ENCODE measurements around the gene FCMR.
"Not testable (repeated sequence)": the region's sequence is repeated elsewhere in the genome, so short reads cannot be mapped to it uniquely, and the experiment has no call there.

FCMR gene

DNA sequence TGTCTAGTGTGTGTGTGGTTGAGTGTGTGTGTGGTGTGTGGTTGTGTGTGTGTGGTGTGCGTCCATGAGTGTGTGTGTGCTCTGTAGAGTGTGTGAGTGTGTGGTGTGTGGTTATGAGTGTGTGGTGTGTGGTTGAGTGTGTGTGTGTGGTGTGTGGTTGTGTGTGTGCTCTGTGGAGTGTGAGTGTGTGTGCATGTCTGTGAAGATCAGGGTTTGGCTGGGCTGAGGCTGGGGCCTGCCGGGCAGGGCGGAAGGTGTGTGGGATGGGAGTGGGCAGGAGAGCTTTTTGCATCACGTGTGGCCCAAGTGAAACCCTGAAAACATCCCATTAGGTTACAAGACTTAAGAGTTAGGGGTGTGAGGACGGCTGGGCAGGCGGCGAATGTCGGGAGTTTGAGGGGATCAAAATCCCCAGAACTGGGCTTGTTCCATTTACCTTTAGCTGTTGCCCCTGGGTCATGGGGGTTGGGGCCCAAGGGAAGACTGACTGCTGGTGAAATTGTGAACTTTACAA, 2.9 kb upstream of the FCMR start:
- peaks cover 85% of the 10 kb centered on the region for H3K27me3 ChIP-seq (ENCODE audit: insufficient read depth, low read depth, severe bottlenecking)
- no peak for DNase-seq
- TF ChIP-seq CTCF (IDR thresholded peaks at IDR 0.05; ENCODE audit: low read depth, low read length) = no peak
- H3K27ac ChIP-seq = no peak overlapping the region
- H3K36me3 ChIP-seq = no peaks in the 10 kb centered on the region
- peaks cover 9% of the 10 kb centered on the region for H3K9me3 ChIP-seq (ENCODE audit: severe bottlenecking)
- no peak overlapping the region for H3K4me3 ChIP-seq (ENCODE audit: low read depth, low read length)

DNA sequence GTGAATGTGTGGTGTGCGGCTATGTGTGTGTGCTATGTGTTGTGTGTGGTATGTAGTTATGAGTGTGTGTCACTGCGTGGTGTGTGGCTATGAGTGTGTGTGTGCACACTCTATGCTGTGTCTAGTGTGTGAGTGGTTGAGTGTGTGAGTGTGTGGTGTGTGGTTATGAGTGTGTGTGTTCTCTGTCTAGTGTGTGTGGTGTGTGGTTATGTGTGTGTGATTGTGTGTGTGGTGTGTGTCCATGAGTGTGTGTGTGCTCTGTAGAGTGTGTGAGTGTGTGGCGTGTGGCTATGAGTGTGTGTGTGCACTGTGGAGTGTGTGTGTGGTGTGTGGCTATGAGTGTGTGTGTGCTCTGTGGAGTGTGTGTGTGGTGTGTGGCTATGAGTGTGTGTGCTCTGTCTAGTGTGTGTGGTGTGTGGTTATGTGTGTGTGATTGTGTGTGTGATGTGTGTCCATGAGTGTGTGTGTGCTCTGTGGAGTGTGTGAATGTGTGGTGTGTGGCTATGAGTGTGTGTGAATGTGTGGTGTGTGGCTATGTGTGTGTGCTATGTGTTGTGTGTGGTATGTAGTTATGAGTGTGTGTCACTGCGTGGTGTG, 2.3 kb upstream of the FCMR start:
- not testable (repeated sequence) for DNase-seq; H3K27ac ChIP-seq; H3K4me3 ChIP-seq (ENCODE audit: low read depth, low read length); H3K9me3 ChIP-seq (ENCODE audit: severe bottlenecking); H3K36me3 ChIP-seq
- peaks cover 85% of the 10 kb centered on the region for H3K27me3 ChIP-seq (ENCODE audit: insufficient read depth, low read depth, severe bottlenecking)

GRCh38 chr1:206923009-206923960, 1.5 kb upstream of the FCMR start:
- DNase-seq = no peak
- TF ChIP-seq CTCF (IDR thresholded peaks at IDR 0.05; ENCODE audit: low read depth, low read length) = no peak
- no peak overlapping the region for H3K4me3 ChIP-seq (ENCODE audit: low read depth, low read length)
- H3K9me3 ChIP-seq (ENCODE audit: severe bottlenecking) = peaks cover 9% of the 10 kb centered on the region
- no peaks in the 10 kb centered on the region for H3K36me3 ChIP-seq
- H3K27ac ChIP-seq = no peak overlapping the region
- peaks cover 85% of the 10 kb centered on the region for H3K27me3 ChIP-seq (ENCODE audit: insufficient read depth, low read depth, severe bottlenecking)

GRCh38 chr1:206922524-206922923, 783 bp upstream of the FCMR start:
- Histone ChIP-seq H3K36me3 (no peaks in the 10 kb centered on the region), H3K9me3 (ENCODE audit: severe bottlenecking) (peaks cover 9% of the 10 kb centered on the region), H3K27me3 (ENCODE audit: insufficient read depth, low read depth, severe bottlenecking) (peaks cover 85% of the 10 kb centered on the region), H3K4me3 (ENCODE audit: low read depth, low read length) (no peak overlapping the region), H3K27ac (no peak overlapping the region)
- TF ChIP-seq CTCF (IDR thresholded peaks at IDR 0.05; ENCODE audit: low read depth, low read length) = no peak
- no peak for DNase-seq

DNA sequence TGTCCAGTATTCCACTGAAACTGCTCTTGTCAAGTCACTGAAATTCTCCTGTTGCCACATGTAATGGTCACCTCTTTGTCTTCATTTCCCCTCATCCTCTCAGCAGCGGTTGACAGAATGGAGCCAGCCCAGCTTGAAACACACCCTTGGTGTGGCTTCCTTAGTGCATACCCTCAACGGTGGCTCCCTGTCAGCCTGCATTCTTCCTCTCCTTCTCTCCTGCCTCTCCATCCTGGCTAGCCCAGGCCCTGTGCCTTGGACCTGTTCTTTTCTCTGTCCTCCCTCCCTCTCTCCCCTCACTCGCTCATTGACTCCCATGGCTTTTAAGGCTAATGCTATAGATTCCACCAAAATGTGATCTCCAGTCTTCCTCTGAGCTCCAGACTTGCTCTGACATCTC, 3.7 kb downstream of the FCMR start:
- no peaks in the 10 kb centered on the region for H3K36me3 ChIP-seq
- TF ChIP-seq CTCF (IDR thresholded peaks at IDR 0.05; ENCODE audit: low read depth, low read length) = no peak
- no peak for DNase-seq
- H3K4me3 ChIP-seq (ENCODE audit: low read depth, low read length) = no peak overlapping the region
- H3K27me3 ChIP-seq (ENCODE audit: insufficient read depth, low read depth, severe bottlenecking) = peaks cover 100% of the 10 kb centered on the region
- H3K9me3 ChIP-seq (ENCODE audit: severe bottlenecking) = peaks cover 9% of the 10 kb centered on the region
- no peak overlapping the region for H3K27ac ChIP-seq

GRCh38 chr1:206916000-206916709, 5.6 kb downstream of the FCMR start:
- no peak overlapping the region for H3K27ac ChIP-seq
- DNase-seq = no peak
- H3K4me3 ChIP-seq (ENCODE audit: low read depth, low read length) = no peak overlapping the region
- H3K27me3 ChIP-seq (ENCODE audit: insufficient read depth, low read depth, severe bottlenecking) = peaks cover 99% of the 10 kb centered on the region
- peaks cover 5% of the 10 kb centered on the region for H3K9me3 ChIP-seq (ENCODE audit: severe bottlenecking)
- no peaks in the 10 kb centered on the region for H3K36me3 ChIP-seq
- no peak for TF ChIP-seq CTCF (IDR thresholded peaks at IDR 0.05; ENCODE audit: low read depth, low read length)
